NCI-H526 treated with DMSO at 0.1 percent for 48 hours (cell line): ENCODE results near the gene AKT1S1.
"Not testable (repeated sequence)": the region's sequence is repeated elsewhere in the genome, so short reads cannot be mapped to it uniquely, and the experiment has no call there.

Experiments used
- DNase-seq: peaks from one replicate; lab custom pipeline; 2025; lab: John Stamatoyannopoulos, UW

AKT1S1 gene

GRCh38 chr19:49836176-49837008, 40.8 kb downstream of the AKT1S1 start:
- DNase-seq: no peak

- DNase-seq: no peak
Measured at GRCh38 chr19:49835562-49835961, 41.6 kb downstream of the AKT1S1 start.

GRCh38 chr19:49833599-49833998, 43.6 kb downstream of the AKT1S1 start:
- DNase-seq: no peak

GRCh38 chr19:49832556-49832955, 44.6 kb downstream of the AKT1S1 start:
- no peak for DNase-seq

- no peak for DNase-seq
Measured at GRCh38 chr19:49831592-49831991, 45.6 kb downstream of the AKT1S1 start.

GRCh38 chr19:49830766-49831165, 46.4 kb downstream of the AKT1S1 start:
- no peak for DNase-seq

- DNase-seq: no peak
Measured at GRCh38 chr19:49829721-49830120, 47.4 kb downstream of the AKT1S1 start.

GRCh38 chr19:49829200-49829599, 48.0 kb downstream of the AKT1S1 start:
- DNase-seq: no peak

GRCh38 chr19:49827034-49827433, 50.1 kb downstream of the AKT1S1 start:
- DNase-seq: no peak

GRCh38 chr19:49824662-49825061, 52.5 kb downstream of the AKT1S1 start:
- DNase-seq: no peak

- peak; percentile 92 for DNase-seq
Measured at GRCh38 chr19:49823472-49823871, 53.7 kb downstream of the AKT1S1 start.

- no peak for DNase-seq
Measured at GRCh38 chr19:49820125-49820524, 57.0 kb downstream of the AKT1S1 start.

GRCh38 chr19:49819452-49820115, 57.6 kb downstream of the AKT1S1 start:
- DNase-seq: not testable (repeated sequence)
